Nephron (organoid): ENCODE results near the gene MGA.
A peak's percentile ranks its signal among the peaks of the same experiment; 100 is the strongest.

Experiments used
- H3K27ac Mint-ChIP-seq, 3 experiments: 2 replicates each; pipeline ENCODE4 v1.8.0; 2020; ENCODE audit warnings: mixed read lengths in 3 of 3, mild to moderate bottlenecking in 2 of 3, moderate library complexity in 1 of 3
- H3K27me3 Mint-ChIP-seq: 2 replicates; pipeline ENCODE4 v1.8.0; 2021; ENCODE audit warnings: low read depth, mild to moderate bottlenecking, moderate library complexity, mixed read lengths
- H3K36me3 Mint-ChIP-seq: 2 replicates; pipeline ENCODE4 v1.8.0; 2020; ENCODE audit warnings: low read depth, mixed read lengths
- H3K4me1 Mint-ChIP-seq: 2 replicates; pipeline ENCODE4 v1.8.0; 2020; ENCODE audit warnings: mixed read lengths
- H3K4me3 Mint-ChIP-seq, 3 experiments: 2 replicates each; pipeline ENCODE4 v1.8.0; 2020; ENCODE audit warnings: mild to moderate bottlenecking in 3 of 3, mixed read lengths in 3 of 3, moderate library complexity in 2 of 3
- H3K9me3 Mint-ChIP-seq: 2 replicates; pipeline ENCODE4 v1.8.0; 2020; ENCODE audit warnings: mixed read lengths
- CTCF ChIP-seq, 3 experiments: fragments of 200-600 bp; sonication (generic); IDR thresholded peaks; one replicate each; pipeline ENCODE4 v1.5.0; 2021; ENCODE audit warnings: antibody characterized with exemption in 3 of 3; ENCODE audit not compliant: unreplicated experiment in 3 of 3

Gene MGA

GRCh38 chr15:41774062-41774881, 114.1 kb downstream of the MGA start, which contains the start of gene MAPKBP1:
MAPKBP1 (plus strand) TSS chr15:41774484; CDS start chr15:41775276, 792 bp downstream.
- Mint-ChIP-seq H3K36me3 (peaks cover 15% of the 10 kb centered on the region), H3K4me1 (peaks cover 56% of the 10 kb centered on the region), H3K27ac (peak within 1 kb of the TSS; percentile 82 to 94 (median 87)), H3K27me3 (no peaks in the 10 kb centered on the region), H3K4me3 (peak within 1 kb of the TSS; percentile 95 to 96 (median 96)), H3K9me3 (no peaks in the 10 kb centered on the region)
- peak; percentile 50 to 81 (median 52) for TF ChIP-seq CTCF (IDR thresholded peaks at IDR 0.05; ENCODE audit: unreplicated experiment in 3 of 3)

GRCh38 chr15:41774882-41775417, 114.7 kb downstream of the MGA start:
- Mint-ChIP-seq H3K9me3 (no peaks in the 10 kb centered on the region), H3K27ac (peak overlapping the region; percentile 82 to 94 (median 87)), H3K4me1 (peaks cover 62% of the 10 kb centered on the region), H3K4me3 (peak overlapping the region; percentile 95 to 96 (median 96)), H3K36me3 (peaks cover 18% of the 10 kb centered on the region), H3K27me3 (no peaks in the 10 kb centered on the region)
- no peak for TF ChIP-seq CTCF (IDR thresholded peaks at IDR 0.05; ENCODE audit: unreplicated experiment in 3 of 3)

- Mint-ChIP-seq H3K4me3 (peak overlapping the region; percentile 95 to 96 (median 96)), H3K27ac (peak overlapping the region; percentile 82 to 94 (median 87)), H3K36me3 (peaks cover 13% of the 10 kb centered on the region), H3K9me3 (no peaks in the 10 kb centered on the region), H3K27me3 (no peaks in the 10 kb centered on the region), H3K4me1 (peaks cover 69% of the 10 kb centered on the region)
- no peak for TF ChIP-seq CTCF (IDR thresholded peaks at IDR 0.05; ENCODE audit: unreplicated experiment in 3 of 3)
Measured at GRCh38 chr15:41775651-41776050, 115.4 kb downstream of the MGA start.

GRCh38 chr15:41777421-41777973, 117.3 kb downstream of the MGA start:
- peak overlapping the region in 1 of 3 experiments; percentile 61 for H3K27ac Mint-ChIP-seq
- peak overlapping the region in 1 of 3 experiments; percentile 56 for H3K4me3 Mint-ChIP-seq
- H3K4me1 Mint-ChIP-seq = peaks cover 73% of the 10 kb centered on the region
- H3K9me3 Mint-ChIP-seq = no peaks in the 10 kb centered on the region
- H3K36me3 Mint-ChIP-seq = peaks cover 9% of the 10 kb centered on the region
- no peak for TF ChIP-seq CTCF (IDR thresholded peaks at IDR 0.05; ENCODE audit: unreplicated experiment in 3 of 3)
- no peaks in the 10 kb centered on the region for H3K27me3 Mint-ChIP-seq

GRCh38 chr15:41778521-41778920, 118.3 kb downstream of the MGA start:
- Mint-ChIP-seq H3K4me1 (peaks cover 62% of the 10 kb centered on the region), H3K27ac (peak overlapping the region in 2 of 3 experiments; percentile 61 to 77), H3K27me3 (no peaks in the 10 kb centered on the region), H3K36me3 (peaks cover 9% of the 10 kb centered on the region), H3K4me3 (peak overlapping the region in 2 of 3 experiments; percentile 3 to 54), H3K9me3 (no peaks in the 10 kb centered on the region)
- TF ChIP-seq CTCF (IDR thresholded peaks at IDR 0.05; ENCODE audit: unreplicated experiment in 3 of 3) = no peak
